NCI-H2081 (cell line): Measurements from ENCODE around the gene TAGLN3.
A peak's percentile ranks its signal among the peaks of the same experiment; 100 is the strongest.

Experiments used
- DNase-seq, 2 experiments: peaks; one replicate each; lab custom pipeline; 2025; lab: John Stamatoyannopoulos, UW

Gene TAGLN3

GRCh38 chr3:111978583-111979433 lies 19.9 kb upstream of the TAGLN3 start, which contains the start of gene ABHD10:
Gene ABHD10, plus strand, starts transcription at chr3:111979026. Its CDS starts 36 bp downstream, at chr3:111979062.
- peak; percentile 98 to 99 for DNase-seq

- peak in 1 of 2 experiments; percentile 56 for DNase-seq
Measured at GRCh38 chr3:111979434-111980038, 19.2 kb upstream of the TAGLN3 start.

- DNase-seq, result no peak
Measured at GRCh38 chr3:111980716-111981456, 17.8 kb upstream of the TAGLN3 start.

- no peak for DNase-seq
Measured at GRCh38 chr3:111981457-111981763, 17.3 kb upstream of the TAGLN3 start.

GRCh38 chr3:111984636-111985298 lies 14.0 kb upstream of the TAGLN3 start:
- DNase-seq, result no peak

GRCh38 chr3:111986800-111987199 lies 11.9 kb upstream of the TAGLN3 start:
- DNase-seq, result no peak

GRCh38 chr3:111989061-111989678 lies 9.6 kb upstream of the TAGLN3 start:
- peak; percentile 52 to 65 for DNase-seq

GRCh38 chr3:111993038-111993437 lies 5.7 kb upstream of the TAGLN3 start:
- no peak for DNase-seq

GRCh38 chr3:111999484-112000324 lies 982 bp downstream of the TAGLN3 start:
- DNase-seq, result peak in 1 of 2 experiments; percentile 25

- no peak for DNase-seq
Measured at GRCh38 chr3:112000367-112000771, 1.6 kb downstream of the TAGLN3 start.

- DNase-seq, result peak; percentile 24 to 56
Measured at GRCh38 chr3:112000966-112001365, 2.2 kb downstream of the TAGLN3 start.

- DNase-seq, result no peak
Measured at GRCh38 chr3:112001526-112001925, 2.8 kb downstream of the TAGLN3 start.

- no peak for DNase-seq
Measured at GRCh38 chr3:112002096-112002971, 3.6 kb downstream of the TAGLN3 start.

GRCh38 chr3:112003321-112004080 lies 4.8 kb downstream of the TAGLN3 start:
- no peak for DNase-seq

GRCh38 chr3:112004187-112004586 lies 5.5 kb downstream of the TAGLN3 start:
- DNase-seq, result no peak

GRCh38 chr3:112004669-112005068 lies 5.9 kb downstream of the TAGLN3 start:
- no peak for DNase-seq

GRCh38 chr3:112005091-112005672 lies 6.5 kb downstream of the TAGLN3 start:
- DNase-seq, result no peak

- DNase-seq, result no peak
Measured at GRCh38 chr3:112007633-112008032, 8.9 kb downstream of the TAGLN3 start.

GRCh38 chr3:112009670-112010069 lies 10.9 kb downstream of the TAGLN3 start:
- no peak for DNase-seq
